Activated T-helper 2 cell treated with anti-CD3 and anti-CD28 coated beads, Interferon-gamma antibody, Interleukin-2, Interleukin-4, amounts not matched to agents 10 μg/mL and 5 μg/mL and 100 μg/mL, durations not matched to agents 14 hours and 24 hours and 36 hours (primary cell): Measurements from ENCODE around the gene PDE4D. TPM values are rescaled to one million over a fixed set of nuclear protein-coding genes. Genes with fewer than 3 reads are reported as not detected.
A peak's percentile ranks its signal among the peaks of the same experiment; 100 is the strongest.
"Not testable (repeated sequence)": the region's sequence is repeated elsewhere in the genome, so short reads cannot be mapped to it uniquely, and the experiment has no call there.

ENCODE experiments used
- DNase-seq: peaks from one replicate; pipeline ENCODE4 v3.0.0; 2021; ENCODE audit warnings: low spot score
- H3K27ac Mint-ChIP-seq: one replicate; pipeline ENCODE4 v1.8.0; 2021; ENCODE audit warnings: mixed read lengths
- H3K27me3 Mint-ChIP-seq: one replicate; pipeline ENCODE4 v1.8.0; 2021; ENCODE audit warnings: low read depth, mixed read lengths
- H3K36me3 Mint-ChIP-seq: one replicate; pipeline ENCODE4 v1.8.0; 2021; ENCODE audit warnings: low read depth, mixed read lengths
- H3K4me1 Mint-ChIP-seq: one replicate; pipeline ENCODE4 v1.8.0; 2021; ENCODE audit warnings: low read depth, mixed read lengths
- H3K4me3 Mint-ChIP-seq: one replicate; pipeline ENCODE4 v1.8.0; 2021; ENCODE audit warnings: low read depth, mild to moderate bottlenecking, moderate library complexity, mixed read lengths
- H3K9me3 Mint-ChIP-seq: one replicate; pipeline ENCODE4 v1.8.0; 2021; ENCODE audit warnings: mixed read lengths
- intact Hi-C: fragments of 100-400 bp; cut with micrococcal nuclease; formaldehyde crosslinking; loops from one replicate; pipeline ENCODE4 v1.15.1; 2023
- total RNA-seq: library from RNA; stranded (reverse); gene quantifications from 2 replicates; pipeline ENCODE4 v1.2.3, GENCODE V29; 2022

PDE4D gene
- total RNA-seq, 1 donor from 2014 or later = 102 TPM

DNA sequence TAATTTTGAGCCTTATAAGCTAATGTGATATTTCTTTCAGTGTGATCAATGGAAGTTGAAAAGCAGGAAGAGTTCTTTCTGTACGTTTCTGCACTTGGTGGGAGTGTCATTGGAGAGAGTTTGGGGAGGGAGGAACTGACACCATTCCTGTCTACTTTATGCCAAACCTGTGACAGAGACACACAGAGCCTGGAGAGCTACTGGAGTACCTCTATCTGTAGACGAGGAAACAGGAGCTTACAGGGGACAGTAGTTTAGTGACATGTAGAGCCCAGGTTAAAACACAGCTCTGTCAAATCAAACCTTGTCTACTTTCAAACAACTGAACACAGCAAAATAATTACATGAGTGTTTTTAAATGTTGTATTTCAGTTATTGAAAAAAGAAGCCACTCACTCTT is 103.6 kb downstream of the PDE4D start:
- Mint-ChIP-seq H3K27me3 (peaks cover 1% of the 10 kb centered on the region), H3K27ac (peak overlapping the region; percentile 97), H3K9me3 (peaks cover 6% of the 10 kb centered on the region), H3K4me3 (peak overlapping the region; percentile 26), H3K4me1 (peaks cover 50% of the 10 kb centered on the region), H3K36me3 (peaks cover 4% of the 10 kb centered on the region)
- no peak for DNase-seq
- intact Hi-C loops = loop anchor here (1.0 to 10.0 kb wide), 7 partner anchors 9 to 905 kb away; no protein-coding TSS in a partner anchor

- intact Hi-C loops = no loop called here
- Mint-ChIP-seq H3K4me3 (no peak overlapping the region), H3K27me3 (peaks cover 1% of the 10 kb centered on the region), H3K27ac (no peak overlapping the region), H3K36me3 (peaks cover 4% of the 10 kb centered on the region), H3K9me3 (peaks cover 12% of the 10 kb centered on the region), H3K4me1 (peaks cover 47% of the 10 kb centered on the region)
- no peak for DNase-seq
These were observed 104.3 kb downstream of the PDE4D start for GRCh38 chr5:59789197-59789596.

DNA sequence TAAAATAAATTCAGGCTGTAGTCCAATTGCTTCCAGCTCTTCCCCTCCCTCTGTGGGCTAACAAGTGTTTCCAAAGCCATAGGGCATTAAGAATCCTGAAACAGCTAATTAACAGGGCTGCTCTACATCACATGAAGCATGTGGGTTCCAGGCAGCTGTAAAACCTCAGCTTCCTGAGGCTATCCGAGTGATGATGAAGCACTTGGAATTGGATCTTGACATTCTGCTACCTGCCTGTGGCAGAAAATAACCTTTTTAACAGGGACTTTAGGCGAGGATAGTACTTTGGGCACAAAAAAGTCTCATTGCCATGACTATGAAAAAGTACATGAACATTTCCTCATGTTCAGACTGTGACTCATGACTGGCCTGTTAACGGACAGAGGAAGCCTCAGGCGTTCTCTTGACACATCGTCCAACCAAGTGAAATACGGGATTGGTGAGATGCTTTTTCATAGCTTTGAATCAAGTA is 107.2 kb downstream of the PDE4D start:
- Mint-ChIP-seq H3K4me3 (no peak overlapping the region), H3K4me1 (peaks cover 32% of the 10 kb centered on the region), H3K27ac (peak overlapping the region; percentile 2), H3K36me3 (peaks cover 4% of the 10 kb centered on the region), H3K9me3 (peaks cover 13% of the 10 kb centered on the region), H3K27me3 (peaks cover 1% of the 10 kb centered on the region)
- no peak for DNase-seq
- intact Hi-C loops = no loop called here

GRCh38 chr5:59785676-59786333 is 107.7 kb downstream of the PDE4D start:
- H3K36me3 Mint-ChIP-seq = peaks cover 4% of the 10 kb centered on the region
- H3K27me3 Mint-ChIP-seq = peaks cover 1% of the 10 kb centered on the region
- H3K4me1 Mint-ChIP-seq = peaks cover 27% of the 10 kb centered on the region
- no peak for DNase-seq
- no peak overlapping the region for H3K4me3 Mint-ChIP-seq
- peaks cover 13% of the 10 kb centered on the region for H3K9me3 Mint-ChIP-seq
- H3K27ac Mint-ChIP-seq = no peak overlapping the region
- intact Hi-C loops = no loop called here

- peaks cover 20% of the 10 kb centered on the region for H3K4me1 Mint-ChIP-seq
- H3K27me3 Mint-ChIP-seq, H3K4me3 Mint-ChIP-seq, H3K36me3 Mint-ChIP-seq, intact Hi-C loops, H3K27ac Mint-ChIP-seq, DNase-seq: not testable (repeated sequence)
- peaks cover 13% of the 10 kb centered on the region for H3K9me3 Mint-ChIP-seq
These were observed 108.8 kb downstream of the PDE4D start for GRCh38 chr5:59784708-59785107.

- no peak for DNase-seq
- Mint-ChIP-seq H3K4me1 (peaks cover 14% of the 10 kb centered on the region), H3K4me3 (no peak overlapping the region), H3K27ac (no peak overlapping the region), H3K9me3 (peaks cover 13% of the 10 kb centered on the region), H3K27me3 (peaks cover 5% of the 10 kb centered on the region), H3K36me3 (peaks cover 4% of the 10 kb centered on the region)
- intact Hi-C loops = no loop called here
These were observed 110.3 kb downstream of the PDE4D start for GRCh38 chr5:59783264-59783663.

DNA sequence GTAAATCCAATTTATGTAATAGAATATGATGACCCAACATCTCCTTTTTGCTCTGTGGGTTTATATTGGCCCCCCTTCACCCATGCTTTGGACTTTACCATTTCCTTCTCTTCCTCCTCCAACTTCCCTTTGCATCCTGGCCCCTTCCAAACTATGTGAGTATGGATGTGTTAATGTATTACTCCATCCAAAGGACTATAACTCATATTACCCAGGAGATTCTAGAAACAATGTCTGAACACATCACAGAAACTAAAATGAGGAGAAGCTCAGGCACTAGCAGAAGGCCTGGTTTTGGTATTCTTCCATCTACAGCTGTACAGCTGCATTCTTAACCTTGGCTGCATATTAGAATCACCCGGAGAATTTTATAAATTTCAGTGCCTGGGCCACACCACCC is 110.7 kb downstream of the PDE4D start:
- Mint-ChIP-seq H3K4me3 (no peak overlapping the region), H3K36me3 (peaks cover 4% of the 10 kb centered on the region), H3K27ac (no peak overlapping the region), H3K27me3 (peaks cover 5% of the 10 kb centered on the region), H3K9me3 (peaks cover 13% of the 10 kb centered on the region), H3K4me1 (peaks cover 14% of the 10 kb centered on the region)
- DNase-seq = no peak
- intact Hi-C loops = no loop called here

GRCh38 chr5:59779453-59779852 is 114.1 kb downstream of the PDE4D start:
- H3K27me3 Mint-ChIP-seq = peaks cover 10% of the 10 kb centered on the region
- H3K4me1 Mint-ChIP-seq = peaks cover 1% of the 10 kb centered on the region
- no peak for DNase-seq
- H3K36me3 Mint-ChIP-seq = no peaks in the 10 kb centered on the region
- H3K4me3 Mint-ChIP-seq = no peak overlapping the region
- H3K27ac Mint-ChIP-seq = no peak overlapping the region
- H3K9me3 Mint-ChIP-seq = peaks cover 4% of the 10 kb centered on the region
- intact Hi-C loops = no loop called here

GRCh38 chr5:59777028-59777427 is 116.5 kb downstream of the PDE4D start:
- H3K4me3 Mint-ChIP-seq = no peak overlapping the region
- H3K4me1 Mint-ChIP-seq = peaks cover 10% of the 10 kb centered on the region
- no peaks in the 10 kb centered on the region for H3K36me3 Mint-ChIP-seq
- DNase-seq = no peak
- peaks cover 10% of the 10 kb centered on the region for H3K27me3 Mint-ChIP-seq
- intact Hi-C loops = no loop called here
- H3K9me3 Mint-ChIP-seq = no peaks in the 10 kb centered on the region
- no peak overlapping the region for H3K27ac Mint-ChIP-seq

DNA sequence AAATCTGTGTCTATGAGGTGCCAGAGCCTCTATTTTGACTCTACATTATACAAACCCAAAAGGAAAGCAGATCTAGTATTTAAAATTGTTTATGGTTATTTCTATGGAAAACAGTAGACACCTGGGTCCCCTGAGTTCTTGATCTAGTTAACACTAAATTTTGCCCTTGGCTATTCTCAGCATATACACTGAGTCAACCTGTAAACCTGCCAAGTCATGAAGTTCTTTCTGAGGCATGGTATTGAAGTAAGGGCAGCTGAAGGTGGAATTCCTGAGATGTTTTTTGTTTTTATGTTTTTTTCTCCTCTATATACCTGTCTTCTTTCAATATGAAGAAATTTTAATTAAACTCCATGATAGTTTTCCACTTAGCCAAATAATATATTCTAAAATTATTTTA is 120.2 kb downstream of the PDE4D start:
- no peaks in the 10 kb centered on the region for H3K36me3 Mint-ChIP-seq
- intact Hi-C loops = no loop called here
- peaks cover 24% of the 10 kb centered on the region for H3K27me3 Mint-ChIP-seq
- H3K27ac Mint-ChIP-seq = no peak overlapping the region
- no peak overlapping the region for H3K4me3 Mint-ChIP-seq
- no peaks in the 10 kb centered on the region for H3K9me3 Mint-ChIP-seq
- peaks cover 28% of the 10 kb centered on the region for H3K4me1 Mint-ChIP-seq
- no peak for DNase-seq

DNA sequence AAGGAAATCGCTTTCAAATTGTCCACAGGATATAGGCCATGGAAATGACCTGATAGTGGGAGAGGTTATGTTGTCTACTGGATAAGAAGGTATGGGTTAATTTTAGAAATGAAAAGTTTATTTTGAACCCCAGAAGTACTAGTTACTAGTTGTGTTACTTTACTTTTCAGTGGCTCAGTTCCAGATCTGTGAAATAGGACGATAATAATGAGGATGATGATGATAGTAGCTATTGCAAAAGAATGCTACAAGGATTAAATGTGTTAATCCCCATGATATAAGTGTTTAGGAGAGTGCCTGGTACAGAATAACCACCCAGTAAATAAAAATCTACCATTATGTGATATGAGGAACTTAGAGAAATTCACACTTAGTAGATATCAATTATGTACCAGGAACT is 120.8 kb downstream of the PDE4D start:
- H3K27me3 Mint-ChIP-seq = peaks cover 30% of the 10 kb centered on the region

GRCh38 chr5:59772206-59772605 is 121.3 kb downstream of the PDE4D start:
- intact Hi-C loops = no loop called here
- Mint-ChIP-seq H3K27ac (peak overlapping the region; percentile 10), H3K9me3 (no peaks in the 10 kb centered on the region), H3K36me3 (no peaks in the 10 kb centered on the region), H3K27me3 (peaks cover 34% of the 10 kb centered on the region), H3K4me1 (peaks cover 29% of the 10 kb centered on the region), H3K4me3 (no peak overlapping the region)
- DNase-seq = no peak

More for the DNA sequence above, 120.8 kb downstream of the PDE4D start:
- intact Hi-C loops = no loop called here
- H3K27ac Mint-ChIP-seq = no peak overlapping the region
- no peak overlapping the region for H3K4me3 Mint-ChIP-seq
- no peaks in the 10 kb centered on the region for H3K9me3 Mint-ChIP-seq
- H3K4me1 Mint-ChIP-seq = peaks cover 29% of the 10 kb centered on the region
- no peak for DNase-seq
- H3K36me3 Mint-ChIP-seq = no peaks in the 10 kb centered on the region

GRCh38 chr5:59770953-59771352 is 122.6 kb downstream of the PDE4D start:
- no peak for DNase-seq
- intact Hi-C loops = no loop called here
- Mint-ChIP-seq H3K27ac (no peak overlapping the region), H3K4me1 (peaks cover 37% of the 10 kb centered on the region), H3K36me3 (no peaks in the 10 kb centered on the region), H3K9me3 (no peaks in the 10 kb centered on the region), H3K27me3 (peaks cover 42% of the 10 kb centered on the region), H3K4me3 (no peak overlapping the region)
